B cell (primary cell): ENCODE data around the gene GIGYF2. TPM values are rescaled to one million over a fixed set of nuclear protein-coding genes. Genes with fewer than 3 reads are reported as not detected.

Source experiments
- ATAC-seq: fragments of 200-7000 bp; cut with Tn5 transposase; one replicate; pipeline ENCODE4 v1.10.0; 2021; ENCODE audit warnings: low read depth, mild to moderate bottlenecking, moderate number of reproducible peaks, moderate library complexity
- CTCF ChIA-PET: fragments of 350-600 bp; sonication (Branson Sonifier 250); formaldehyde crosslinking; loops from one replicate; lab custom pipeline; 2021; ENCODE audit warnings: antibody characterized with exemption, inconsistent platforms; lab: Charles Lee
- POLR2A ChIA-PET: fragments of 350-600 bp; sonication (Branson Sonifier 250); formaldehyde crosslinking; loops from one replicate; lab custom pipeline; 2021; ENCODE audit warnings: antibody characterized with exemption; lab: Charles Lee
- DNase-seq: peaks from one replicate; pipeline ENCODE4 v3.0.0; 2013
- H2AFZ ChIP-seq: 2 replicates; pipeline ENCODE4 v1.6.1; 2012; ENCODE audit warnings: mild to moderate bottlenecking, low read depth, low read length; ENCODE audit not compliant: insufficient read depth, poor library complexity, severe bottlenecking
- H3K27ac ChIP-seq, 2 donors: 1 replicate in 1 of 2; 2 replicates in 1 of 2; pipeline ENCODE4 v1.5.1; 2012 to 2013; ENCODE audit warnings: low read length in 2 of 2, mild to moderate bottlenecking in 2 of 2, moderate library complexity in 1 of 2
- H3K27me3 ChIP-seq, 4 experiments: fragments of 200-600 bp in 1 of 4; sonication (generic) in 1 of 4; replicated peaks in 1 of 4; 1 replicate in 2 of 4; 2 replicates in 2 of 4; pipeline versions ENCODE4 v1.6.1 to v1.7.0; 2013 to 2016; ENCODE audit warnings: low read length in 3 of 4, mild to moderate bottlenecking in 2 of 4, mixed read lengths in 1 of 4, moderate library complexity in 1 of 4; ENCODE audit not compliant: insufficient read depth in 4 of 4, control insufficient read depth in 3 of 4; ENCODE audit errors: control extremely low read depth in 1 of 4
- H3K36me3 ChIP-seq, 2 experiments: replicated peaks in 1 of 2; 1 replicate in 1 of 2; 2 replicates in 1 of 2; pipeline versions ENCODE4 v1.6.1 to v1.7.1; 2013; ENCODE audit warnings: low read length in 1 of 2; ENCODE audit not compliant: insufficient read depth in 2 of 2, control insufficient read depth in 1 of 2; ENCODE audit errors: control extremely low read depth in 1 of 2, extremely low read depth in 1 of 2
- H3K4me1 ChIP-seq, 2 donors: fragments of 200-600 bp in 1 of 2; sonication (generic) in 1 of 2; 1 replicate in 1 of 2; 2 replicates in 1 of 2; pipeline versions ENCODE4 v1.5.1 to v1.6.1; 2013 to 2017; ENCODE audit warnings: low read length in 2 of 2; ENCODE audit not compliant: control insufficient read depth in 2 of 2, insufficient read depth in 2 of 2
- H3K4me2 ChIP-seq: replicated peaks from 2 replicates; pipeline ENCODE3; 2012; ENCODE audit warnings: mild to moderate bottlenecking, low read depth, low read length; ENCODE audit not compliant: poor library complexity, severe bottlenecking
- H3K4me3 ChIP-seq, 5 experiments: fragments of 200-600 bp in 1 of 5; sonication (generic) in 1 of 5; 1 replicate in 3 of 5; 2 replicates in 2 of 5; pipeline versions ENCODE4 v1.5.1 to v1.7.0; 2011 to 2016; ENCODE audit warnings: low read length in 4 of 5, mild to moderate bottlenecking in 4 of 5, low read depth in 2 of 5, control low read depth in 1 of 5, moderate library complexity in 1 of 5; ENCODE audit not compliant: insufficient read depth in 1 of 5; ENCODE audit errors: control extremely low read depth in 1 of 5, extremely low read depth in 1 of 5
- H3K79me2 ChIP-seq: fragments of 200-600 bp; sonication (generic); one replicate; pipeline ENCODE4 v1.6.0; 2016; ENCODE audit warnings: low read length; ENCODE audit not compliant: control insufficient read depth, insufficient read depth
- H3K9ac ChIP-seq: fragments of 200-600 bp; sonication (generic); 2 replicates; pipeline ENCODE4 v1.6.1; 2017; ENCODE audit warnings: mild to moderate bottlenecking, low read length, moderate library complexity
- H3K9me3 ChIP-seq, 3 donors: one replicate each; pipeline versions ENCODE4 v1.6.1 to v1.7.1; 2013; ENCODE audit warnings: low read length in 2 of 3; ENCODE audit not compliant: control insufficient read depth in 2 of 3, insufficient read depth in 1 of 3; ENCODE audit errors: control extremely low read depth in 1 of 3
- H4K20me1 ChIP-seq: 2 replicates; pipeline ENCODE4 v1.6.0; 2012; ENCODE audit warnings: mild to moderate bottlenecking, low read length; ENCODE audit not compliant: insufficient read depth, control insufficient read depth, poor library complexity, severe bottlenecking
- H3K27ac Mint-ChIP-seq: one replicate; pipeline ENCODE4 v1.8.0; 2021; ENCODE audit warnings: mixed read lengths
- H3K27me3 Mint-ChIP-seq: one replicate; pipeline ENCODE4 v1.8.0; 2021; ENCODE audit warnings: mixed read lengths
- H3K4me1 Mint-ChIP-seq: one replicate; pipeline ENCODE4 v1.8.0; 2021; ENCODE audit warnings: mixed read lengths
- H3K4me3 Mint-ChIP-seq: one replicate; pipeline ENCODE4 v1.8.0; 2021; ENCODE audit warnings: mixed read lengths
- H3K9me3 Mint-ChIP-seq: one replicate; pipeline ENCODE4 v1.8.0; 2022; ENCODE audit warnings: mixed read lengths; ENCODE audit not compliant: insufficient read depth
- EZH2 ChIP-seq: IDR thresholded peaks from 2 replicates; pipeline ENCODE4 v1.6.1; 2012; ENCODE audit warnings: borderline replicate concordance, low read depth, mild to moderate bottlenecking, moderate library complexity, low read length; ENCODE audit not compliant: insufficient read depth, poor library complexity, severe bottlenecking
- WGBS: methylation state at CpG from one replicate; pipeline ENCODE4 v1.1.5; 2013; ENCODE audit warnings: missing lambda C conversion rate; ENCODE audit not compliant: insufficient coverage; 5-methylcytosine and 5-hydroxymethylcytosine counted together
- intact Hi-C: fragments of 100-400 bp; cut with micrococcal nuclease; formaldehyde crosslinking; loops from one replicate; pipeline ENCODE4 v1.10.0; 2022
- polyA plus RNA-seq: library from polyadenylated mRNA; depleted of rRNA; stranded (reverse); fragments of >200 nt; gene quantifications from 2 replicates; pipeline ENCODE4 v1.2.3, GENCODE V29; 2012
- total RNA-seq, 2 donors: library from RNA; stranded (reverse); fragments of 120-200 nt in 1 of 2; gene quantifications; 1 replicate in 1 of 2; 2 replicates in 1 of 2; pipeline versions ENCODE4 v1.2.3 to v1.2.4, GENCODE V29; 2013 to 2022
- TF ChIP-seq, protein P1 (sequence below): fragments of 200-600 bp; IDR thresholded peaks from one replicate; pipeline ENCODE4 v1.8.0; 2022; ENCODE audit warnings: antibody characterized with exemption, mild to moderate bottlenecking

GIGYF2 gene
- total and polyA plus RNA-seq, 2 donors (not counting 1 experiment from before 2014, with no cell fraction given) = 7.2 to 108 TPM

DNA sequence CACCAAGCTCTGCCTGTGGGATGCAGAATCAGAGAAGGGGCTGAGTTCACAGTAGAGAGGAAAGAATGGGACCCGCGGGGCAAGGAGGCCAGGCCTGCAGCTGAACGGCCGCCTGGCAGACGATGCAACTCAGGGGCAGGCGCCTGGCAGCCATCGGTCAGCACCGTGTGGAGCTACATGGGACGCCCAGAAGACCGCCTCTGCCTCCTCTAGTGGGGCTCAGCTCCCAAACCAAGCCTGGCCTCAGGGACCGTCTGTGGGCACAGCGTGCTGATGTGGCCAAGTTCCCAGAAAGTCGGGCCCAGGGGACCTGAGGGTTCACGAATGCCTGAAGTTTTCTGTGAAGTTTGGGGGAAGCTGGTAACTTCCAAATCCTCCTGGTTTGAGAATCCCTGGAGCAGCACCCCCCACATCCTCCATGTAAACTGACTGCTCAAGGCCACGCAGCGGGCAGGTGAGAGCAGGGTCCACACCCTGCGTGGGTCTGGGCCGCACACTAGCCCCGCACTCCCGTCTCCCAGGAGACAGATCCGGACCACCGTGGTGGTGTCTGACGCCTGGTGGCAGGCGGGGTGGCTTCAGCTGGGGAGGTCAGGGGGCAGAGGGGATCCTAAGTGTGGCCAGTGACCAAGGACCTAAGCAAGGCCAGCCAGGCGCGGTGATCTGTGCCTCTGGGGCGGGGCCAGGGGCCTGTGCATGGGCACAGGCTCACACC, 187.6 kb downstream of the GIGYF2 start:
- DNase-seq = no peak
- Histone ChIP-seq H3K27ac (no peak overlapping the region), H3K27me3 (no peaks in the 10 kb centered on the region), H3K4me1 (no peaks in the 10 kb centered on the region), H3K4me2 (no peak overlapping the region), H3K9ac (no peak overlapping the region), H3K79me2 (no peaks in the 10 kb centered on the region), H3K9me3 (no peaks in the 10 kb centered on the region), H4K20me1 (no peaks in the 10 kb centered on the region), H3K36me3 (no peaks in the 10 kb centered on the region), H3K4me3 (no peak overlapping the region), H2AFZ (no peak overlapping the region)
- POLR2A ChIA-PET = no interaction called here
- Mint-ChIP-seq H3K27me3 (peaks cover 5% of the 10 kb centered on the region), H3K9me3 (no peaks in the 10 kb centered on the region), H3K4me3 (no peak overlapping the region), H3K27ac (no peak overlapping the region), H3K4me1 (no peaks in the 10 kb centered on the region)
- intact Hi-C loops = no loop called here
- no peak for TF ChIP-seq EZH2
- TF ChIP-seq, protein P1, sequence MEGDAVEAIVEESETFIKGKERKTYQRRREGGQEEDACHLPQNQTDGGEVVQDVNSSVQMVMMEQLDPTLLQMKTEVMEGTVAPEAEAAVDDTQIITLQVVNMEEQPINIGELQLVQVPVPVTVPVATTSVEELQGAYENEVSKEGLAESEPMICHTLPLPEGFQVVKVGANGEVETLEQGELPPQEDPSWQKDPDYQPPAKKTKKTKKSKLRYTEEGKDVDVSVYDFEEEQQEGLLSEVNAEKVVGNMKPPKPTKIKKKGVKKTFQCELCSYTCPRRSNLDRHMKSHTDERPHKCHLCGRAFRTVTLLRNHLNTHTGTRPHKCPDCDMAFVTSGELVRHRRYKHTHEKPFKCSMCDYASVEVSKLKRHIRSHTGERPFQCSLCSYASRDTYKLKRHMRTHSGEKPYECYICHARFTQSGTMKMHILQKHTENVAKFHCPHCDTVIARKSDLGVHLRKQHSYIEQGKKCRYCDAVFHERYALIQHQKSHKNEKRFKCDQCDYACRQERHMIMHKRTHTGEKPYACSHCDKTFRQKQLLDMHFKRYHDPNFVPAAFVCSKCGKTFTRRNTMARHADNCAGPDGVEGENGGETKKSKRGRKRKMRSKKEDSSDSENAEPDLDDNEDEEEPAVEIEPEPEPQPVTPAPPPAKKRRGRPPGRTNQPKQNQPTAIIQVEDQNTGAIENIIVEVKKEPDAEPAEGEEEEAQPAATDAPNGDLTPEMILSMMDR = no peak
- WGBS = 95% methylated on average over 26 of the region's 27 CpGs
- no peak for ATAC-seq
- CTCF ChIA-PET = interaction anchor here (0.7 to 1.1 kb wide), 2 partner anchors 144 to 957 kb away, joined by 3 read pairs; no protein-coding TSS in a partner anchor

DNA sequence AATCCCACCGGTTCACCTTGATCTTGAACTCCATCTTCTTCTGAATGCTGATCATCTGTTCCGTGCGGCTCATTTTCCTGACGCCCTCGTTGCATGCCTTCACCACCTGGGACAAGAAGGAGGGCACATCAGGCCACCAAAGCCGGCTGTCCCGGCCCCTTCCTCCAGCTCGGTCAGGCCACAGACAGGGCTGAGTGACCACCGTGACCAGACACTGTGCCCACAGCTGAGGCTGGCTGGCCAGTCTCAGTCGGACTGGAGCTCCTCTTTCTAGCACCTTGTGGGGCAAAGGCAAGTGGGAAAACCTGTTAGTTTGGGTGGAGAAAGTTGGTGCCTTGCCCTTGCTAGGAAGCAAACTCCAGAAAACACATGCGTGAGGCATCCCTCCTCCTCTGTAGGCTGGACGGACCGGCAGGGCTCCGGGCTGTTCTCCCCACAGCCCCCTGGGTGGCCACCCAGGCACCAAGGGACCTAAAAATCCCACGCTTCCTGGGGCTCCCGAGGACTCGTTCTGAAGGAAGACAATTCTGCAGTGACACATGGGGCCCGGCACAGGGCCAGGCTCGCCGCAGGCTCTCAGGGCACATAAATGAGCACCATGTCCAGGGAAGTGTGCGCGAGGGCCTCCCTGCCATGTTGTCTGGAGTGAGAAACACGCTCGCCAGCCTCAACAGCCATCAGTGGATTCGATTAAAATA, 188.3 kb downstream of the GIGYF2 start:
- Histone ChIP-seq H3K4me1 (no peaks in the 10 kb centered on the region), H3K79me2 (no peaks in the 10 kb centered on the region), H3K27ac (no peak overlapping the region), H3K36me3 (no peaks in the 10 kb centered on the region), H4K20me1 (no peaks in the 10 kb centered on the region), H3K9ac (no peak overlapping the region), H3K9me3 (no peaks in the 10 kb centered on the region), H3K4me3 (no peak overlapping the region), H3K27me3 (peaks cover 0 to under 1% (median 0%) of the 10 kb centered on the region in 4 experiments), H2AFZ (no peak overlapping the region), H3K4me2 (no peak overlapping the region)
- H3K4me1 Mint-ChIP-seq = no peaks in the 10 kb centered on the region
- CTCF ChIA-PET = interaction anchor here (1.1 kb wide), 1 partner anchor 143 kb away, joined by 3 read pairs; no protein-coding TSS in a partner anchor
- H3K4me3 Mint-ChIP-seq = no peak overlapping the region
- peaks cover 8% of the 10 kb centered on the region for H3K27me3 Mint-ChIP-seq
- no peak overlapping the region for H3K27ac Mint-ChIP-seq
- 92% methylated on average over 25 of the region's 25 CpGs for WGBS
- H3K9me3 Mint-ChIP-seq = no peaks in the 10 kb centered on the region
- ATAC-seq = no peak
- POLR2A ChIA-PET = no interaction called here
- intact Hi-C loops = no loop called here
- DNase-seq = no peak
- TF ChIP-seq, protein P1 = no peak
